HG03135 (cell line): Measurements from ENCODE around the gene FALEC.

Source experiments
- ATAC-seq: cut with Tn5 transposase; IDR thresholded peaks from one replicate; pipeline ENCODE4 v1.9.1; 2021; ENCODE audit warnings: mild to moderate bottlenecking, moderate library complexity; ENCODE audit not compliant: unreplicated experiment

FALEC gene

GRCh38 chr1:150511985-150512660 is 3.4 kb upstream of the FALEC start:
- no peak for ATAC-seq

GRCh38 chr1:150512846-150513245 is 2.7 kb upstream of the FALEC start:
- ATAC-seq: no peak

- no peak for ATAC-seq
Measured at GRCh38 chr1:150513351-150513791, 2.2 kb upstream of the FALEC start.

GRCh38 chr1:150514260-150514659 is 1.3 kb upstream of the FALEC start:
- no peak for ATAC-seq

GRCh38 chr1:150514913-150515327 is 632 bp upstream of the FALEC start:
- ATAC-seq: no peak

- no peak for ATAC-seq
Measured at GRCh38 chr1:150516050-150516591, 569 bp downstream of the FALEC start.

GRCh38 chr1:150516616-150517015 is 1.1 kb downstream of the FALEC start:
- ATAC-seq: no peak

GRCh38 chr1:150521196-150521968 is 5.8 kb downstream of the FALEC start:
- ATAC-seq: no peak

GRCh38 chr1:150525348-150525747 is 9.8 kb downstream of the FALEC start:
- ATAC-seq: no peak

GRCh38 chr1:150528196-150528595 is 12.6 kb downstream of the FALEC start:
- ATAC-seq: no peak

- ATAC-seq: no peak
Measured at GRCh38 chr1:150529017-150529416, 13.5 kb downstream of the FALEC start.

- no peak for ATAC-seq
Measured at GRCh38 chr1:150530491-150531159, 15.1 kb downstream of the FALEC start.

GRCh38 chr1:150532860-150533259 is 17.3 kb downstream of the FALEC start:
- ATAC-seq: no peak

- no peak for ATAC-seq
Measured at GRCh38 chr1:150534002-150534401, 18.4 kb downstream of the FALEC start.

GRCh38 chr1:150535511-150536287 is 20.1 kb downstream of the FALEC start:
- no peak for ATAC-seq

- ATAC-seq: no peak
Measured at GRCh38 chr1:150536836-150537731, 21.5 kb downstream of the FALEC start.

- no peak for ATAC-seq
Measured at GRCh38 chr1:150537732-150538684, 22.5 kb downstream of the FALEC start.

- ATAC-seq: no peak
Measured at GRCh38 chr1:150543500-150544143, 28.1 kb downstream of the FALEC start.
